Iris pigment epithelial cell (primary cell): ENCODE data around the gene CDC37L1.

Source experiments
- DNase-seq: peaks from one replicate; pipeline ENCODE4 v3.0.0-alpha.2; 2011; ENCODE audit warnings: low read depth

CDC37L1 gene

GRCh38 chr9:4668604-4669003 lies 10.8 kb upstream of the CDC37L1 start:
- no peak for DNase-seq

GRCh38 chr9:4669890-4670289 lies 9.5 kb upstream of the CDC37L1 start:
- DNase-seq: no peak

- no peak for DNase-seq
Measured at GRCh38 chr9:4670591-4670990, 8.8 kb upstream of the CDC37L1 start.

- DNase-seq: no peak
Measured at GRCh38 chr9:4671737-4672136, 7.6 kb upstream of the CDC37L1 start.

- peak; percentile 89 for DNase-seq
Measured at GRCh38 chr9:4674783-4675182, 4.6 kb upstream of the CDC37L1 start.

- no peak for DNase-seq
Measured at GRCh38 chr9:4677392-4677791, 2.0 kb upstream of the CDC37L1 start.

- peak; percentile 40 for DNase-seq
Measured at GRCh38 chr9:4678679-4679267, 596 bp upstream of the CDC37L1 start.

- DNase-seq: peak; percentile 30
Measured at GRCh38 chr9:4680173-4680525, 780 bp downstream of the CDC37L1 start.

GRCh38 chr9:4680750-4681149 lies 1.4 kb downstream of the CDC37L1 start:
- DNase-seq: peak; percentile 37

- DNase-seq: no peak
Measured at GRCh38 chr9:4684820-4685219, 5.5 kb downstream of the CDC37L1 start.

- no peak for DNase-seq
Measured at GRCh38 chr9:4686112-4686511, 6.7 kb downstream of the CDC37L1 start.

GRCh38 chr9:4686584-4686983 lies 7.2 kb downstream of the CDC37L1 start:
- no peak for DNase-seq

GRCh38 chr9:4689021-4689420 lies 9.7 kb downstream of the CDC37L1 start:
- DNase-seq: no peak

GRCh38 chr9:4689687-4690104 lies 10.3 kb downstream of the CDC37L1 start:
- DNase-seq: no peak

GRCh38 chr9:4690144-4690543 lies 10.8 kb downstream of the CDC37L1 start:
- no peak for DNase-seq

- peak; percentile 69 for DNase-seq
Measured at GRCh38 chr9:4691795-4692194, 12.4 kb downstream of the CDC37L1 start.

GRCh38 chr9:4700091-4700490 lies 20.7 kb downstream of the CDC37L1 start:
- peak; percentile 42 for DNase-seq

GRCh38 chr9:4700932-4701331 lies 21.6 kb downstream of the CDC37L1 start:
- peak; percentile 76 for DNase-seq

GRCh38 chr9:4701526-4701925 lies 22.2 kb downstream of the CDC37L1 start:
- DNase-seq: no peak

- no peak for DNase-seq
Measured at GRCh38 chr9:4704129-4704528, 24.8 kb downstream of the CDC37L1 start.

- DNase-seq: no peak
Measured at GRCh38 chr9:4706021-4706420, 26.7 kb downstream of the CDC37L1 start.

GRCh38 chr9:4706971-4707622 lies 27.7 kb downstream of the CDC37L1 start:
- DNase-seq: no peak

GRCh38 chr9:4709380-4709779 lies 30.0 kb downstream of the CDC37L1 start:
- no peak for DNase-seq

- no peak for DNase-seq
Measured at GRCh38 chr9:4713849-4714248, 34.5 kb downstream of the CDC37L1 start.
